Measurements from ENCODE around the gene CDH4. TPM values are rescaled to one million over a fixed set of nuclear protein-coding genes. Genes with fewer than 3 reads are reported as not detected.

The CDH4 gene
- total RNA-seq, 4 donors from 2014 or later: 0.13 to 0.38 (median 0.21) TPM; not detected in 1

DNA sequence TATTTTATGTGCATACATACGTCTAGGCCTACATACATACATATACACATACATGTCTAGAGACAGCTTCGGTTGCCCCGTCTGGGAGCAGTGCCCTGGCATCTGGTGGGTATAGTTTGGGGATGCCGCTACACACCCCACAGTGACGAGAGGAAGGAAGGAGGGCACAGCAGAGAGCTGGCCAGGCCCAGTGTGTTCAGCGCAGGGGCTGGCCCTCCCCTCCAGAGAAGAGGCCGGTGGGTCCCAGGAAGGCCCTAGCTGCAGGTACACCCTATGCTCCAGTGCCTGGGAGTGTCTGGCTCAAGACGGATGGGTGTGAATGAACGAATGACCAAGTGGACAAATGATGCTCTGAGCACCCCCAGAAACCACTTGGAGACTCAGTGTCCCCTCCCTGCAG lies 284.6 kb downstream of the CDH4 start:
- Histone ChIP-seq H3K27me3 (peaks cover 0 to 17% (median 0%) of the 10 kb centered on the region in 4 donors), H3K4me3 (no peak overlapping the region), H3K4me1 (no peaks in the 10 kb centered on the region), H3K9me3 (no peaks in the 10 kb centered on the region), H3K36me3 (no peaks in the 10 kb centered on the region), H3K27ac (no peak overlapping the region)
- intact Hi-C loops (cut with DNase I): no loop called here
- no peak for DNase-seq
- TF ChIP-seq, protein P1, sequence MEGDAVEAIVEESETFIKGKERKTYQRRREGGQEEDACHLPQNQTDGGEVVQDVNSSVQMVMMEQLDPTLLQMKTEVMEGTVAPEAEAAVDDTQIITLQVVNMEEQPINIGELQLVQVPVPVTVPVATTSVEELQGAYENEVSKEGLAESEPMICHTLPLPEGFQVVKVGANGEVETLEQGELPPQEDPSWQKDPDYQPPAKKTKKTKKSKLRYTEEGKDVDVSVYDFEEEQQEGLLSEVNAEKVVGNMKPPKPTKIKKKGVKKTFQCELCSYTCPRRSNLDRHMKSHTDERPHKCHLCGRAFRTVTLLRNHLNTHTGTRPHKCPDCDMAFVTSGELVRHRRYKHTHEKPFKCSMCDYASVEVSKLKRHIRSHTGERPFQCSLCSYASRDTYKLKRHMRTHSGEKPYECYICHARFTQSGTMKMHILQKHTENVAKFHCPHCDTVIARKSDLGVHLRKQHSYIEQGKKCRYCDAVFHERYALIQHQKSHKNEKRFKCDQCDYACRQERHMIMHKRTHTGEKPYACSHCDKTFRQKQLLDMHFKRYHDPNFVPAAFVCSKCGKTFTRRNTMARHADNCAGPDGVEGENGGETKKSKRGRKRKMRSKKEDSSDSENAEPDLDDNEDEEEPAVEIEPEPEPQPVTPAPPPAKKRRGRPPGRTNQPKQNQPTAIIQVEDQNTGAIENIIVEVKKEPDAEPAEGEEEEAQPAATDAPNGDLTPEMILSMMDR (IDR thresholded peaks at IDR 0.05): no peak
- 81 to 84% methylated on average over 6 to 9 of the region's 9 CpGs for whole genome bisulfite sequencing, 2 donors

DNA sequence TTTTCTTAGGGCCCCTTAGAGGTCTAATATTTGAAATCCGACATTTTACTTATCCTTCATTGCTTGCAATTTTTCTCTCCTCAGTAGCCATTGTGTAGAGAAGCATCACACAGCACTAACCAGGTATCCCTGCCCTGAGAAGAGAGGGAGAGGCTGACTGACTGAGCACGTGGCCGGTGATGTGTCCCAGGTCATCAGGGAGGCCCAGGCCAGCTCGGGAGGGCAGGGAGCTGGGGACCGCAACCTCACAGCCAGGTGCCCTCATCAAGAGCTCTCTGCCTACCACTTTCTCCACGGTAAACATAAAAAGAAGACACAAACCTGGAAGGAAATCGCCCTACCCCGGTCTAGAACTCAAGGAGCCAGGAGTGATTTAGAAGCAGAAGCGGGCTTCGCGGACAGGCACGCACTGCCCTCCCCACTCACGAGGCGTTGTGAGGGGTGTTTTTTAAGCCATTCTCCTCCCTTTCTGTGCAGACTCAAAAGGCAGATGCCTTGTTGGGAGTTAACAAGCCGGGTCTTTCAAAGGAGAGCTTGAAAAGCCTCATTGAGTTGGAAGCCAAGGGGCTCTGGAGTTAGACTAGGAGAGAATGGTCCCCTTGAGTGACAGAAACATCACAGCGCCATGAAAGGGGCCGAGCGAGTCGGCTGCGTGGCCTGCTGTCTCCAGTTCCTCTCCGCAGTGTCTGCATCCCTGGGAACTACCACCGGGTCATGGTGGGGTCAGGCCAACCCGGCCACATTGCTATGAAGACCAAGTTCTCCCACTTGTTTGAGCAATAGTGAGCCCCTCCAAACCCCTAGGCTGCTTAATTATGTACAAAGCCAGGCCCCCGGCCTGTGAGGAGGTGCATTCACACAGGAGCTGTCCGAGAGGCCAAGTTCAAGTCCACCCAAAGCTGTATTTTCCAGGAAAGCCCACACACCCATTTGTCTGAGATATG lies 285.4 kb downstream of the CDH4 start:
- intact Hi-C loops (cut with DNase I): no loop called here
- Histone ChIP-seq H3K4me1 (no peaks in the 10 kb centered on the region), H3K27me3 (peaks cover 0 to 16% (median 0%) of the 10 kb centered on the region in 4 donors), H3K9me3 (no peaks in the 10 kb centered on the region), H3K36me3 (no peaks in the 10 kb centered on the region), H3K27ac (no peak overlapping the region), H3K4me3 (no peak overlapping the region)
- DNase-seq: no peak
- 84 to 92% methylated on average over 4 to 20 of the region's 25 CpGs for WGBS, 2 donors
- TF ChIP-seq, protein P1 (IDR thresholded peaks at IDR 0.05): no peak
- TF ChIP-seq POLR2A (IDR thresholded peaks at IDR 0.05): no peak

DNA sequence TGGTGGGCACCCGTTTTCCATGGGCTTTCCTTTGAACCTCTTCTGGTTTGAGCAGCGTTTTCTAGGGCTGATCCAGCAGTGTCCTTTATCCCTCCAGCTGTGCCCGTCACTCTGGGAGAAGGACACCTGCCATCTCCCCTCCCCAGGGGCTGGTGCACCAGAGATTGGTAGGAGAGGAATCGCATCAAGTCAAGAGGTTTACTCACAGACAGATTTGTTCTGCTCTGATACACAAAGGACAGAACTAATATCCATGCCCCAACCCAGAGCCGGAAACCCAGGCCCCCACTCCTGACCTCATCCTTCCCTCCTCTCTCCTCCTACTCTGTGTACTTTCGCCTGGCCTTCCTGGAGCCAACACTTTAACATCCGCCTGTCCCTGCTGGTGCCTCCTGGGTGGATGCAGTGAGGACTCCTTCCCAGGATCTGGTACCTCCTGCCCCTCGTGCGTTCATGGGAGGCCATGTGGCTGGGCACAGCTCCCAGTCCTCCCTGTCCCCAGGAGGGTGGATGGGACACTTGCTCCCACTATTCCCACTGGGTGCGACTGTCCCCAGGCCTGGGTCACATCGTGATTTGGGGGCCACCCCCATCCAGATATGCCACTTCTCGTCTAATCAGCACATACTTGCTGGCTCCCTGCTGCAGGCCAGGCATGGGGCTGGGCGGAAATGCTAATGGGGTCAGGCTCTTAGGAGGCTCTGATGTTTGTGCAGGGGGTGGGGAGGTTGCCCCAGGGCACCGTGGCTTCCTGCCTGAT lies 286.3 kb downstream of the CDH4 start:
- 78 to 90% methylated on average over 6 to 8 of the region's 14 CpGs for WGBS, 2 donors

DNA sequence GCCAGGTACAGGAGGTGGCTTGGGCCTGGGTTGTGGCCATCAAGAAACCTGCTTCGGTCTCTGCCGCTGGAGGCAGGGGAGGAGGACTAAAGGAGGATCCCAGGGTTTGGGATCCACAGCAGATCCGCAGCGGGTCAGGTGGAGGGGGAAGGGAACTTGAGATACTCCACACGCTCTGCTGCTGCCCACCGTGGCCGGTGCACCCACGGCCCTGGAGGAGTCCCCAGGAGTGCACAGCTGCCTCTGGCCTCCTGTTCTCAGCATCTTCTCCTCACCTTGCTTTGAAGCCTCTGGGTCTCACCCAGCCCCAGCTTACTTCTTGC lies 286.8 kb downstream of the CDH4 start:
- Histone ChIP-seq H3K27ac (no peak overlapping the region), H3K9me3 (no peaks in the 10 kb centered on the region), H3K4me3 (no peak overlapping the region), H3K36me3 (no peaks in the 10 kb centered on the region), H3K4me1 (no peaks in the 10 kb centered on the region), H3K27me3 (peaks cover 0 to 10% (median 0%) of the 10 kb centered on the region in 4 donors)
- TF ChIP-seq, protein P1 (IDR thresholded peaks at IDR 0.05): no peak
- TF ChIP-seq POLR2A (IDR thresholded peaks at IDR 0.05): no peak
- WGBS, 2 donors: no CpG with 5 or more reads among the region's 8 CpGs
- no peak for DNase-seq
- intact Hi-C loops (cut with DNase I): no loop called here

More for the DNA sequence above, 286.3 kb downstream of the CDH4 start:
- Histone ChIP-seq H3K4me1 (no peaks in the 10 kb centered on the region), H3K27me3 (peaks cover 0 to 8% (median 0%) of the 10 kb centered on the region in 4 donors), H3K9me3 (no peaks in the 10 kb centered on the region), H3K27ac (no peak overlapping the region), H3K4me3 (no peak overlapping the region), H3K36me3 (no peaks in the 10 kb centered on the region)
- intact Hi-C loops (cut with DNase I): no loop called here
- no peak for DNase-seq
- TF ChIP-seq, protein P1 (IDR thresholded peaks at IDR 0.05): no peak
- TF ChIP-seq POLR2A (IDR thresholded peaks at IDR 0.05): no peak
